NT2/D1 (cell line): ENCODE data around the gene SV2B.

Experiments used
- SUZ12 ChIP-seq: IDR thresholded peaks from 2 replicates; pipeline ENCODE4 v1.6.1; 2011; ENCODE audit not compliant: insufficient read length, insufficient read depth; ENCODE audit errors: extremely low read depth
- YY1 ChIP-seq: IDR thresholded peaks from 2 replicates; pipeline ENCODE4 v1.6.1; 2011; ENCODE audit not compliant: insufficient read length, insufficient read depth
- ZNF274 ChIP-seq: IDR thresholded peaks from 2 replicates; pipeline ENCODE4 v1.6.1; 2011; ENCODE audit warnings: mild to moderate bottlenecking, low read depth, low read length

GRCh38 chr15:91329914-91330313 lies 229.9 kb downstream of the SV2B start:
- no peak for TF ChIP-seq ZNF274
- TF ChIP-seq YY1 = no peak
- TF ChIP-seq SUZ12 = no peak
